Renal cortex interstitium (tissue), 15 donors: ENCODE results near the gene DLG5. TPM values are rescaled to one million over a fixed set of nuclear protein-coding genes. Genes with fewer than 3 reads are reported as not detected.

ENCODE experiments used
- DNase-seq, 11 donors: peaks; one replicate each; pipeline ENCODE4 v3.0.0-alpha.2; 2013; ENCODE audit warnings: low read depth in 9 of 11, low spot score in 4 of 11; ENCODE audit errors: extremely low read depth in 1 of 11
- long read RNA-seq, 16 experiments: transcript quantifications; one replicate each; lab custom pipeline, GENCODE V29; 2026
- polyA plus RNA-seq, 3 donors: library from polyadenylated mRNA; unstranded; fragments of 120-200 nt; gene quantifications; one replicate each; pipeline ENCODE4 v1.2.1, GENCODE V29; 2013; ENCODE audit not compliant: insufficient read length in 3 of 3

The DLG5 gene, protein sequence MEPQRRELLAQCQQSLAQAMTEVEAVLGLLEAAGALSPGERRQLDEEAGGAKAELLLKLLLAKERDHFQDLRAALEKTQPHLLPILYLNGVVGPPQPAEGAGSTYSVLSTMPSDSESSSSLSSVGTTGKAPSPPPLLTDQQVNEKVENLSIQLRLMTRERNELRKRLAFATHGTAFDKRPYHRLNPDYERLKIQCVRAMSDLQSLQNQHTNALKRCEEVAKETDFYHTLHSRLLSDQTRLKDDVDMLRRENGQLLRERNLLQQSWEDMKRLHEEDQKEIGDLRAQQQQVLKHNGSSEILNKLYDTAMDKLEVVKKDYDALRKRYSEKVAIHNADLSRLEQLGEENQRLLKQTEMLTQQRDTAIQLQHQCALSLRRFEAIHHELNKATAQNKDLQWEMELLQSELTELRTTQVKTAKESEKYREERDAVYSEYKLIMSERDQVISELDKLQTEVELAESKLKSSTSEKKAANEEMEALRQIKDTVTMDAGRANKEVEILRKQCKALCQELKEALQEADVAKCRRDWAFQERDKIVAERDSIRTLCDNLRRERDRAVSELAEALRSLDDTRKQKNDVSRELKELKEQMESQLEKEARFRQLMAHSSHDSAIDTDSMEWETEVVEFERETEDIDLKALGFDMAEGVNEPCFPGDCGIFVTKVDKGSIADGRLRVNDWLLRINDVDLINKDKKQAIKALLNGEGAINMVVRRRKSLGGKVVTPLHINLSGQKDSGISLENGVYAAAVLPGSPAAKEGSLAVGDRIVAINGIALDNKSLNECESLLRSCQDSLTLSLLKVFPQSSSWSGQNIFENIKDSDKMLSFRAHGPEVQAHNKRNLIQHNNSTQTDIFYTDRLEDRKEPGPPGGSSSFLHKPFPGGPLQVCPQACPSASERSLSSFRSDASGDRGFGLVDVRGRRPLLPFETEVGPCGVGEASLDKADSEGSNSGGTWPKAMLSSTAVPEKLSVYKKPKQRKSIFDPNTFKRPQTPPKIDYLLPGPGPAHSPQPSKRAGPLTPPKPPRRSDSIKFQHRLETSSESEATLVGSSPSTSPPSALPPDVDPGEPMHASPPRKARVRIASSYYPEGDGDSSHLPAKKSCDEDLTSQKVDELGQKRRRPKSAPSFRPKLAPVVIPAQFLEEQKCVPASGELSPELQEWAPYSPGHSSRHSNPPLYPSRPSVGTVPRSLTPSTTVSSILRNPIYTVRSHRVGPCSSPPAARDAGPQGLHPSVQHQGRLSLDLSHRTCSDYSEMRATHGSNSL (N-terminal part only)
- polyA plus RNA-seq: 10 to 100 TPM; 40.1 to 51.3 (median 50.5) TPM
- long read RNA-seq, donor 1, partial matches to known transcripts: 0 of 1 reads
- long read RNA-seq, donor 1, other reads (novel, unspliced or antisense): 0 of 1 reads
- long read RNA-seq, donor 2: 0 reads
- long read RNA-seq, donor 3, partial matches to known transcripts: 5 of 6 reads
- long read RNA-seq, donor 3, other reads (novel, unspliced or antisense): 0 of 6 reads
- long read RNA-seq, donor 4: 0 reads
- long read RNA-seq, donor 5: 0 reads
- long read RNA-seq, donor 6: 0 reads
- long read RNA-seq, donor 7, partial matches to known transcripts: 0 of 1 reads
- long read RNA-seq, donor 7, other reads (novel, unspliced or antisense): 0 of 1 reads
- long read RNA-seq, donor 8, full-length matches to known transcripts: 4 of 12,797 reads
- long read RNA-seq, donor 8, partial matches to known transcripts: 11,415 of 12,797 reads
- long read RNA-seq, donor 8, other reads (novel, unspliced or antisense): 1,378 of 12,797 reads
- long read RNA-seq, donor 9, full-length matches to known transcripts: 1 of 1 reads
- long read RNA-seq, donor 9, partial matches to known transcripts: 0 of 1 reads
- long read RNA-seq, donor 9, other reads (novel, unspliced or antisense): 0 of 1 reads
- long read RNA-seq, donor 10: 0 reads
- long read RNA-seq, donor 11: 0 reads
- long read RNA-seq, donor 12: 0 reads
- long read RNA-seq, donor 13: 0 reads
- long read RNA-seq, donor 14: 0 reads
- long read RNA-seq, donor 15, partial matches to known transcripts: 0 of 2 reads
- long read RNA-seq, donor 15, other reads (novel, unspliced or antisense): 0 of 2 reads
- long read RNA-seq, donor 16, partial matches to known transcripts: 19 of 20 reads
- long read RNA-seq, donor 16, other reads (novel, unspliced or antisense): 0 of 20 reads

- peak in 2 of 11 donors; percentile 43 to 49 for DNase-seq
Observed at GRCh38 chr10:77926566-77927401, at the start of gene DLG5. TSS of gene DLG5 (minus strand) at chr10:77926755. CDS start at chr10:77926520, 235 bp downstream.

DNA sequence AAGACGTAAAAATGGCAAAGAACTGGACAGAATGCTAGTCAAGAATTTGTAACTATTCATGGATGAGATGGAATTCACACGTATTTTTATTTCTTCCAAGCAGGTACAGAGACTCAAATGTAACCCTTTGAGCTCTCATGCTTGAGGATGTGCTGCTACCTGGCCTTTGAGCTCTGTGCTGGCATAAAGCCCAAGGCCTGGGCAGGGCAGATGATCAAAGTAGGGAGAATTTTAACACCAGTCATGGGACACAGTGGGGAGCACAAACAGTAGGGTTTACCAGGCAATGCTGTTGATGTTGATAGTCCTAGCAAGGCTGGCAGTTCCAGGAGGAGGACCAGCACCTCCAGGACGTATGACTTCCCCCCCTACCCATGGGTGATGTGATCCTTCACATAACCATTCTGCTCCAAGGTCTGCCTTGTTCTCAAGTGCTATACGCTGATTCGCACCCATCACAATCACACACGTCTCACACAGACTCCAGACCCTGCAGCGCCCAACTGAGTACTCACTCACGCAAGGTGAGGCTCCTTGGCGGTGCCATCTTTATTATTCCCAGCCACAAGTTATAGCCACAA, 48.6 kb upstream of the DLG5 start:
- no peak for DNase-seq

DNA sequence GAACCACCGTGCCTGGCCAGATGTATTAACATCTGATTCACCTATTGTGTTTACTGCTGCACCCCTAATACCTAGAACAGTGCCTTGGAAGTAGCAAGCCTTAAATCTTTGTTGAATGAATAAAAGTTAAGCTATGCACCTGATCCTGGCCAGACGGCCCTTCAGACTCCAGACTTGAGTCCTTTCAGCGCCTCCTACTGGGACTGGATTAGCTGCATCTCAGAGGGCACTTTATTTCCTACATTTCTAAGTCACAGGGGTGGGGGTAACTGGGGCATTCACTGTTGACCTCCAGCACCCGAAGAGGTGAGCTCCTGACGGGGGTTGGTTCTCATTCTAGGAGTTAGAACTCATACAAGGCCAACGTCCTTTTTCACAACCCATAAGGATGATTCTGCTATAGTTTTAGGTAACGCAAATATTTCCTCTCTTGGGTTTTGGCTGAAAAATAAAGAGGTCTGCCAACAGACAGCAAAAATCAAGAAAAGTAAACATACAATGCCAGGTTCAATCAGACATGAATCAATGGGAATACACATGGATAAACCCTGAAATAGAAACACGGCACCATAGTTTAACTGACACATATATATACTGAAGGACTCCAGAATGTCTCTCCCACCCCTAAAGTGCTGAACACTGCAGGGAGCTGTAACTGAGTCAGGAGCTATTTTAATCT, 48.0 kb upstream of the DLG5 start:
- DNase-seq: peak in 2 of 11 donors; percentile 20 to 35

GRCh38 chr10:77973276-77973675, 46.7 kb upstream of the DLG5 start:
- DNase-seq: no peak

GRCh38 chr10:77972148-77972547, 45.6 kb upstream of the DLG5 start:
- DNase-seq: no peak

DNA sequence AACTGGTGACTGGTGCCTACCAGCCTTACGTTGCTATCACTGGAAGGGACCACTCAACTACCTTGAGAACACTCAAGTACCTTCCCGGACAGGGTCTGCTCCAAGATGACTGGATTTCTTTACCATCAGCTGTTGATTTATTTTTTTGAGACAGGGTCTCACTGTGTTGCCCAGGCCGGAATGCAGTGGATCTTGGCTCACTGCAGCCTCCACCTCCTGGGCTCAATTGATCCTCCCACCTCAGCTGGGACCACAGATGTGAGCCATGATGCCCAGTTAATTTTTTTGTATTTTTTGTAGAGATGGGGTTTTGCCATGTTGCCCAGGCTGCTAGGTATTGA, 45.2 kb upstream of the DLG5 start:
- no peak for DNase-seq

- peak in 10 of 11 donors; percentile 24 to 79 (median 60) for DNase-seq
Observed at GRCh38 chr10:77970869-77971803, 44.6 kb upstream of the DLG5 start.

DNA sequence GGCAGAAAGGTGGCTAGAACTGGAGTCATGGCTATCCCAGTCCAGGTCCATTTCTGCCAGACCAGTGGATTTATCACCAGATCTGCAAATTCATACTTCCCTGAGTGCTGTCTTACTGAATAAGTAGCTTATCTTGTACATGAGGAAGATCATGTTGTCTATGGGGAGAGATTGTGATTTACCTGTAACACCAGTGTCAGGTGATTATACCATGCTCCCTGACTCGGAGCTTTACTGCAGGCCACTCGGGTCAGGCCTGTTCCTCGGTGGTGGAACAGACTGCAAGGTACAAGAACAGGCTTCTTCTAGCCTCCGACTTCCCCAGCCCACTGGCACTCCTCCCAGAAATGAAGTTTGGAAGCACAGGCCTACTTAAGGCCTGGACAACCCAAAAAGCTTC, 42.6 kb upstream of the DLG5 start:
- DNase-seq: no peak

DNA sequence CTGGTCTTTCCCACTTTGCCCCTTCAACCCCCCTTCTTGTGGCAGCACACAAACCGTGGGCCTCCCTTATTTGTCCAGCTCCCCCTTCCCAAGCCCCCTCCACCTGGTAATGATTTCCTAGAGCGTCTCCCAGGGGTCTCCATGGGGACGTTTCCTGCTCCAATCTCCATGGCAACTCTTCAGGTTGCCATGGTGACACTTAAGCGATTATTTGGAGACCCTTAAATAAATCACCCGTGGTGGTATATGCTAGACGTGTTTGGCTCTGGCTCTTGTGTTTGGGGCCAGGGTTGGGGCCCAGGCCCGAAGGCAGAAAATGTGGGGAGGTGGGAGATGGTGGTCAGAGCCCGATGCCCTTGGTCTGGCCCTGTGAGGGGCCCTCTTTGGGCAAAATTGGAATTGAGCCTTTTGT, 41.1 kb upstream of the DLG5 start:
- peak; percentile 51 to 87 (median 66) for DNase-seq

GRCh38 chr10:77965294-77965693, 38.7 kb upstream of the DLG5 start:
- DNase-seq: no peak

DNA sequence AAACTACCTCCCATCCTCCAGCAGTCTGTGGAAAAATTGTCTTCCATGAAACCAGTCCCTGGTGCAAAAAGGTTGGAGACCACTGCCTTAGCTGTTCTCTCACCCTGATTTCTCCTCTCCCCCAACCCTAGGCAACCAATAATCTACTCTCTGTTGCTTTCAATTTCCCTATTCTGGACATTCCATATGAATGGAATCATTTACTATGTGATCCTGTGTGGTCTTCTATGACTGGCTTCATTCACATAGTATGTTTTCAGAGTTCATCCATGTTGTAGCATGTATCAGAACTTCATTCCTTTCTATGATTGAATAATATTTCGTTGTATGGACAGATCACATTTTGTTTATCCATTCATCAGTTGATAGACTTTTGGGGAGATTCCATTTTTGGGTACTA, 38.3 kb upstream of the DLG5 start:
- no peak for DNase-seq

DNA sequence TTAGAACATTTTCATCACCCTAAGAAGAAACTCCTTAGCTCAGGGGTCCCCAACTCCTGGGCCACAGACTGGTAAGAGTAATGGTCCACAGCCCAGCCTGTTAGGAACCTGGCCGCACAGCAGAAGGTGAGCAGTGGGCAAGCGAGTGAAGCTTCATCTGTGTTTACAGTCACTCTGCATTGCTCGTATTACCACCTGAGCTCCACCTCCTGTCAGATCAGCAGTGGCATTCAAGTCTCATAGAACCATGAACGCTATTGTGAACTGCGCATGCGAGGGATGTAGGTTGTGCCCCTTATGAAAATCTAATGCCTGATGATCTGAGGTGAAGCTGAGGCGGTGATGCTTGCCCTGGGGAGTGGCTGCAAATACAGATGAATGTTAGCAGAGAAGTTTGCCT, 37.3 kb upstream of the DLG5 start:
- no peak for DNase-seq

DNA sequence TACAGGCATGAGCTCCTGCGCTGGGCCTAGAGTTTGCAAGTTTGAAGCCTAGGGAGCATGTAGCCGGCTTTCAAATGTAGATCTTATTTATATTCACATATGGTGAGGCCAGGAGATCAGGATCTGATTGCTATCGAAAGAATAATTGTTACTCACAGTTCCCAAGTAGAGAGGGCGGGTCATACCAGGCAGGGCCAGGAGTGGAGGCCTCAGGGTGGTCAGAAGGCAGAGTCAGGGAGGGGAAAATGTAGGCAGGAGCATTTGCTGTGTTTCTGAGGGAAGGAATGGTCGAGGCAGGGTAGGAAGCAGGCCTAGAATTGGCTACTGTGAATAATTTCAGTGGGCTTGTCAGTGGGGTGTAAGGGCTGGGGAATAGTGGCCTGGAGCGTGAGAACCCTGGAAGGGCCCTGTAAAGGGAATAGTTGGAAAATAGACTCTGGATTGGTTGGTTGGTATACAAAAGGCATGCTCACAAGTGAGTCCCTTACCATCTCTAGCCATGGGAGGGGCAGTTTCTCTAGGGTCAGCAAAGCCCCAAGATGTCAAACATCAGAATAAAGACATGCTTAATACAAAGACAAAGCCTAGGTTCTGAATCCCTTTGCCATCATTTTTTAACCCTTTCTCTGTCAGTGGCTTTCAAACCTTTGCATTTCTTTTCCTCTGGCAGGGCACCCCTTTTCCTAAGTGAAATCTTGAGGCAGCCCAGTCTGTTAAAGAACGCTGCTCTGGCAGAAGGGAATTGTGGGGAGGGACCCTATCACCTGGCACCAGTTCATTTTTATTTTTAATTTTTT, 36.0 kb upstream of the DLG5 start:
- no peak for DNase-seq

DNA sequence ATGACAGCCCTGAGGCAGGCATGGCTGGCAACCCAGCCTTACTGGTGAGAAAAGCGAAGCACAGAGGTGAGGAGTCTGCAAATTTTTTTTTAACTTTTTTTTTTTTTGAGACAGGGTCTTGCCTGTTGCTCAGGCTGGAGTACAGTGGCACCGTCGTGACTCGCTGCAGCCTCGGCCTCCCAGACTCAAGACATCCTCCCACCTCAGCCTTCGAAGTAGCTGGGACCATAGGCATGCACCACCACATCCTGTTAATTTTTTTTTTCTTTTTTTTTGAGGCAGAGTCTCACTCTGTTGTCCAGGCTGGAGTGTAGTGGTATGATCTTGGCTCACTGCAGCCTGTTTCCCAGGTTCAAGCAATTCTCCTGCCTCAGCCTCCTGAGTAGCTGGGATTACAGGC, 35.1 kb upstream of the DLG5 start:
- no peak for DNase-seq
